Glutamatergic neuron (in vitro differentiated cells): ENCODE results near the gene TMEM191C. TPM values are rescaled to one million over a fixed set of nuclear protein-coding genes. Genes with fewer than 3 reads are reported as not detected.
"Not testable (repeated sequence)": the region's sequence is repeated elsewhere in the genome, so short reads cannot be mapped to it uniquely, and the experiment has no call there.

Source experiments
- DNase-seq: peaks from one replicate; pipeline ENCODE4 v3.0.0; 2022
- H3K27ac Mint-ChIP-seq: one replicate; pipeline ENCODE4 v1.8.0; 2020; ENCODE audit warnings: mild to moderate bottlenecking, mixed read lengths, inconsistent platforms; ENCODE audit not compliant: unreplicated experiment
- H3K27me3 Mint-ChIP-seq: one replicate; pipeline ENCODE4 v1.8.0; 2020; ENCODE audit warnings: mild to moderate bottlenecking, moderate library complexity, mixed read lengths, inconsistent platforms; ENCODE audit not compliant: unreplicated experiment
- H3K36me3 Mint-ChIP-seq: one replicate; pipeline ENCODE4 v1.8.0; 2020; ENCODE audit warnings: mild to moderate bottlenecking, mixed read lengths, inconsistent platforms; ENCODE audit not compliant: unreplicated experiment
- H3K4me1 Mint-ChIP-seq: one replicate; pipeline ENCODE4 v1.8.0; 2020; ENCODE audit warnings: mild to moderate bottlenecking, low read depth, mixed read lengths, inconsistent platforms; ENCODE audit not compliant: unreplicated experiment
- H3K4me3 Mint-ChIP-seq: one replicate; pipeline ENCODE4 v1.8.0; 2020; ENCODE audit warnings: mild to moderate bottlenecking, mixed read lengths, inconsistent platforms; ENCODE audit not compliant: unreplicated experiment
- H3K9me3 Mint-ChIP-seq: one replicate; pipeline ENCODE4 v1.8.0; 2020; ENCODE audit warnings: mild to moderate bottlenecking, moderate library complexity, mixed read lengths, inconsistent platforms; ENCODE audit not compliant: unreplicated experiment
- long read RNA-seq: library from polyadenylated mRNA; unstranded; transcript quantifications from one replicate; pipeline ENCODE4 v2.0.0, GENCODE V29; 2020; ENCODE audit not compliant: unreplicated experiment
- total RNA-seq: library from RNA; stranded (reverse); fragmentation: NEBNext Ultra II Directional; extraction: Animal tissue kit (Norgen Biotek cat#: 25700); gene quantifications from one replicate; pipeline ENCODE4 v1.2.1, GENCODE V29; 2021; ENCODE audit not compliant: unreplicated experiment

TMEM191C gene
- total RNA-seq = 11.5 TPM
- long read RNA-seq, partial matches to known transcripts = 2 of 5 reads
- long read RNA-seq, other reads (novel, unspliced or antisense) = 3 of 5 reads

- H3K27me3 Mint-ChIP-seq, DNase-seq: not testable (repeated sequence)
Observed at GRCh38 chr22:21467337-21468193, at the start of gene TMEM191C. Gene TMEM191C (plus strand): TSS chr22:21467387. CDS start chr22:21467460, 73 bp downstream.

GRCh38 chr22:21417853-21418252 lies 49.3 kb upstream of the TMEM191C start:
- not testable (repeated sequence) for H3K4me3 Mint-ChIP-seq, H3K4me1 Mint-ChIP-seq, H3K36me3 Mint-ChIP-seq, H3K27ac Mint-ChIP-seq, H3K9me3 Mint-ChIP-seq, H3K27me3 Mint-ChIP-seq
- peak; percentile 62 for DNase-seq

More at GRCh38 chr22:21467337-21468193, at the start of gene TMEM191C:
- Mint-ChIP-seq H3K4me3 (peak within 1 kb of the TSS; percentile 87), H3K27ac (peak within 1 kb of the TSS; percentile 72)
- not testable (repeated sequence) for H3K36me3 Mint-ChIP-seq, H3K9me3 Mint-ChIP-seq, H3K4me1 Mint-ChIP-seq

- not testable (repeated sequence) for H3K36me3 Mint-ChIP-seq, H3K4me1 Mint-ChIP-seq, DNase-seq, H3K27me3 Mint-ChIP-seq, H3K4me3 Mint-ChIP-seq, H3K27ac Mint-ChIP-seq, H3K9me3 Mint-ChIP-seq
Observed at GRCh38 chr22:21418974-21419638, 48.1 kb upstream of the TMEM191C start.

- H3K27me3 Mint-ChIP-seq, DNase-seq, H3K27ac Mint-ChIP-seq, H3K36me3 Mint-ChIP-seq, H3K4me3 Mint-ChIP-seq, H3K4me1 Mint-ChIP-seq, H3K9me3 Mint-ChIP-seq: not testable (repeated sequence)
Observed at GRCh38 chr22:21420180-21420763, 46.9 kb upstream of the TMEM191C start.

GRCh38 chr22:21424084-21424709 lies 43.0 kb upstream of the TMEM191C start:
- H3K27ac Mint-ChIP-seq = not testable (repeated sequence)

GRCh38 chr22:21434378-21435233 lies 32.6 kb upstream of the TMEM191C start:
- H3K27me3 Mint-ChIP-seq, DNase-seq, H3K9me3 Mint-ChIP-seq, H3K4me1 Mint-ChIP-seq, H3K36me3 Mint-ChIP-seq, H3K4me3 Mint-ChIP-seq, H3K27ac Mint-ChIP-seq: not testable (repeated sequence)

More at GRCh38 chr22:21424084-21424709, 43.0 kb upstream of the TMEM191C start:
- not testable (repeated sequence) for H3K27me3 Mint-ChIP-seq, H3K9me3 Mint-ChIP-seq, H3K4me3 Mint-ChIP-seq, H3K4me1 Mint-ChIP-seq, H3K36me3 Mint-ChIP-seq
- DNase-seq = peak; percentile 12

- not testable (repeated sequence) for H3K27me3 Mint-ChIP-seq, H3K4me3 Mint-ChIP-seq, H3K4me1 Mint-ChIP-seq, H3K27ac Mint-ChIP-seq, H3K9me3 Mint-ChIP-seq, H3K36me3 Mint-ChIP-seq
- peak; percentile 18 for DNase-seq
Observed at GRCh38 chr22:21435998-21436810, 31.0 kb upstream of the TMEM191C start.

- not testable (repeated sequence) for H3K36me3 Mint-ChIP-seq, H3K9me3 Mint-ChIP-seq, H3K4me3 Mint-ChIP-seq, H3K27me3 Mint-ChIP-seq, H3K4me1 Mint-ChIP-seq, H3K27ac Mint-ChIP-seq
- DNase-seq = peak; percentile 5
Observed at GRCh38 chr22:21438013-21438412, 29.2 kb upstream of the TMEM191C start.

- peaks cover 14% of the 10 kb centered on the region for H3K4me1 Mint-ChIP-seq
- not testable (repeated sequence) for H3K27ac Mint-ChIP-seq, DNase-seq, H3K4me3 Mint-ChIP-seq, H3K27me3 Mint-ChIP-seq, H3K36me3 Mint-ChIP-seq, H3K9me3 Mint-ChIP-seq
Observed at GRCh38 chr22:21440018-21440636, 27.1 kb upstream of the TMEM191C start.

GRCh38 chr22:21440676-21441075 lies 26.5 kb upstream of the TMEM191C start:
- H3K4me1 Mint-ChIP-seq = peaks cover 14% of the 10 kb centered on the region
- H3K27ac Mint-ChIP-seq, H3K9me3 Mint-ChIP-seq: not testable (repeated sequence)

More at GRCh38 chr22:21440676-21441075, 26.5 kb upstream of the TMEM191C start:
- DNase-seq, H3K27me3 Mint-ChIP-seq, H3K4me3 Mint-ChIP-seq, H3K36me3 Mint-ChIP-seq: not testable (repeated sequence)
